GM18507 (cell line): ENCODE results near the gene NELFA.

Experiments used
- DNase-seq: peaks from one replicate; pipeline ENCODE4 v3.0.0; 2011; ENCODE audit warnings: low read depth; ENCODE audit not compliant: insufficient read length; ENCODE audit errors: extremely low spot score
- FAIRE-seq: peaks from 2 replicates; lab custom pipeline; 2011; peaks lifted over from hg19 to GRCh38; lab: Jason Lieb, UNC

The NELFA gene

GRCh38 chr4:1985294-1985693 lies 23.5 kb downstream of the NELFA start:
- DNase-seq (no peak), FAIRE-seq (no peak)

- DNase-seq (no peak), FAIRE-seq (no peak)
Measured at GRCh38 chr4:1984406-1985191, 24.2 kb downstream of the NELFA start.

GRCh38 chr4:1983846-1984405 lies 24.8 kb downstream of the NELFA start:
- FAIRE-seq (no peak), DNase-seq (no peak)

- DNase-seq (no peak), FAIRE-seq (no peak)
Measured at GRCh38 chr4:1983053-1983845, 25.5 kb downstream of the NELFA start.

GRCh38 chr4:1982124-1983052 lies 26.4 kb downstream of the NELFA start:
- FAIRE-seq, result no peak

GRCh38 chr4:1981251-1982058 lies 27.3 kb downstream of the NELFA start:
- no peak for DNase-seq
- FAIRE-seq, result no peak

More at GRCh38 chr4:1982124-1983052, 26.4 kb downstream of the NELFA start:
- DNase-seq, result no peak

- no peak for FAIRE-seq
- DNase-seq, result no peak
Measured at GRCh38 chr4:1980561-1981041, 28.2 kb downstream of the NELFA start.

GRCh38 chr4:1979477-1980196 lies 29.1 kb downstream of the NELFA start:
- FAIRE-seq, result no peak
- no peak for DNase-seq

- FAIRE-seq (no peak), DNase-seq (no peak)
Measured at GRCh38 chr4:1978741-1979476, 29.9 kb downstream of the NELFA start.

- FAIRE-seq (no peak), DNase-seq (no peak)
Measured at GRCh38 chr4:1978226-1978625, 30.5 kb downstream of the NELFA start.

GRCh38 chr4:1976416-1977352 lies 32.1 kb downstream of the NELFA start:
- no peak for FAIRE-seq

GRCh38 chr4:1975880-1976279 lies 32.9 kb downstream of the NELFA start:
- FAIRE-seq, result no peak

More at GRCh38 chr4:1976416-1977352, 32.1 kb downstream of the NELFA start:
- no peak for DNase-seq

GRCh38 chr4:1975391-1975801 lies 33.4 kb downstream of the NELFA start:
- DNase-seq, result no peak
- FAIRE-seq, result no peak

More at GRCh38 chr4:1975880-1976279, 32.9 kb downstream of the NELFA start:
- DNase-seq, result no peak

GRCh38 chr4:1974840-1975239 lies 33.9 kb downstream of the NELFA start:
- FAIRE-seq, result no peak

GRCh38 chr4:1973661-1974060 lies 35.1 kb downstream of the NELFA start:
- no peak for FAIRE-seq
- no peak for DNase-seq

More at GRCh38 chr4:1974840-1975239, 33.9 kb downstream of the NELFA start:
- DNase-seq, result no peak

- FAIRE-seq (no peak), DNase-seq (no peak)
Measured at GRCh38 chr4:1973218-1973617, 35.6 kb downstream of the NELFA start.
